ENCODE data around the gene GRIK5. TPM values are rescaled to one million over a fixed set of nuclear protein-coding genes. Genes with fewer than 3 reads are reported as not detected.

GRIK5 gene
- total and polyA plus RNA-seq, 4 donors = 0.09 to 0.42 (median 0.17) TPM; not detected in 1

GRCh38 chr19:42023121-42023942 lies 46.7 kb downstream of the GRIK5 start:
- Histone ChIP-seq H3K4me3 (ENCODE audit: low read depth in 1 of 3, low read length in 3 of 3) (no peak overlapping the region), H3K36me3 (ENCODE audit: control insufficient read depth in 4 of 4, insufficient read depth in 3 of 4, low read depth in 1 of 4, low read length in 3 of 4) (no peaks in the 10 kb centered on the region), H3K27ac (ENCODE audit: low read depth in 1 of 2, low read length in 2 of 2) (no peak overlapping the region), H3K4me1 (ENCODE audit: control insufficient read depth in 4 of 4, insufficient read depth in 4 of 4, low read length in 3 of 4) (peaks cover 0 to 4% (median 0%) of the 10 kb centered on the region in 4 donors), H3K9me3 (ENCODE audit: control insufficient read depth in 4 of 4, low read length in 3 of 4) (no peaks in the 10 kb centered on the region), H3K27me3 (ENCODE audit: control insufficient read depth in 4 of 4, insufficient read depth in 4 of 4, low read length in 3 of 4) (peaks cover 0 to 3% (median 0%) of the 10 kb centered on the region in 4 donors), H3K9ac (ENCODE audit: low read depth in 1 of 2, low read length in 2 of 2) (no peak overlapping the region)
- DNase-seq (ENCODE audit: low spot score) = no peak
- TF ChIP-seq SP1 (IDR thresholded peaks at IDR 0.05) (no peak), GABPA (IDR thresholded peaks at IDR 0.05 in 1 of 2, conservative IDR thresholded peaks at IDR 0.05 in 1 of 2) (no peak), REST (IDR thresholded peaks at IDR 0.05) (no peak), HNF4A (conservative IDR thresholded peaks at IDR 0.05) (no peak)
- TF ChIP-seq, protein P1, sequence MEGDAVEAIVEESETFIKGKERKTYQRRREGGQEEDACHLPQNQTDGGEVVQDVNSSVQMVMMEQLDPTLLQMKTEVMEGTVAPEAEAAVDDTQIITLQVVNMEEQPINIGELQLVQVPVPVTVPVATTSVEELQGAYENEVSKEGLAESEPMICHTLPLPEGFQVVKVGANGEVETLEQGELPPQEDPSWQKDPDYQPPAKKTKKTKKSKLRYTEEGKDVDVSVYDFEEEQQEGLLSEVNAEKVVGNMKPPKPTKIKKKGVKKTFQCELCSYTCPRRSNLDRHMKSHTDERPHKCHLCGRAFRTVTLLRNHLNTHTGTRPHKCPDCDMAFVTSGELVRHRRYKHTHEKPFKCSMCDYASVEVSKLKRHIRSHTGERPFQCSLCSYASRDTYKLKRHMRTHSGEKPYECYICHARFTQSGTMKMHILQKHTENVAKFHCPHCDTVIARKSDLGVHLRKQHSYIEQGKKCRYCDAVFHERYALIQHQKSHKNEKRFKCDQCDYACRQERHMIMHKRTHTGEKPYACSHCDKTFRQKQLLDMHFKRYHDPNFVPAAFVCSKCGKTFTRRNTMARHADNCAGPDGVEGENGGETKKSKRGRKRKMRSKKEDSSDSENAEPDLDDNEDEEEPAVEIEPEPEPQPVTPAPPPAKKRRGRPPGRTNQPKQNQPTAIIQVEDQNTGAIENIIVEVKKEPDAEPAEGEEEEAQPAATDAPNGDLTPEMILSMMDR (IDR thresholded peaks at IDR 0.05; ENCODE audit: low read depth, low read length, missing input control) = no peak
- WGBS = 73% methylated on average over 17 of the region's 17 CpGs

DNA sequence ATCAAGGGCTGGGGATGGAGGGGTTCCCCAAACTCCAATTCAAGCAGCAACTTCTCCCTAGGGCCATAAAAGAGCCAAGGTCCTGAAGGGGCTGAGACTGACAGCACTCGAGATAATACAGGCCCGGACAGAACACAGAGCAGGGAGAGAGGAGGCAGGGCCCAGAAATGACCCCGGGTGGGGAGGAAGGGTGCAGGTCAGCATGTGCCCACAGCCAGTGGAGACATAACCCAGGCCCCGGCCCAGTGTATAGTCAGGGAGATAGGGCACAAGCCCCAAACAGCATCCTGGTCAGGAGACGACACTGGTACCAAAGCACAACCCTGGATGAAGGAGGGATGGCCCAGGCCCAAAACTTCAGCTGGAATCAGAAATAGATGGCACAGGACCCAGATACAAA lies 47.4 kb downstream of the GRIK5 start:
- Histone ChIP-seq H3K4me1 (ENCODE audit: control insufficient read depth in 4 of 4, insufficient read depth in 4 of 4, low read length in 3 of 4) (peaks cover 0 to 4% (median 0%) of the 10 kb centered on the region in 4 donors), H3K9ac (ENCODE audit: low read depth in 1 of 2, low read length in 2 of 2) (no peak overlapping the region), H3K9me3 (ENCODE audit: control insufficient read depth in 4 of 4, low read length in 3 of 4) (no peaks in the 10 kb centered on the region), H3K4me3 (ENCODE audit: low read depth in 1 of 3, low read length in 3 of 3) (no peak overlapping the region), H3K27me3 (ENCODE audit: control insufficient read depth in 4 of 4, insufficient read depth in 4 of 4, low read length in 3 of 4) (peaks cover 0 to 3% (median 0%) of the 10 kb centered on the region in 4 donors), H3K36me3 (ENCODE audit: control insufficient read depth in 4 of 4, insufficient read depth in 3 of 4, low read depth in 1 of 4, low read length in 3 of 4) (no peaks in the 10 kb centered on the region), H3K27ac (ENCODE audit: low read depth in 1 of 2, low read length in 2 of 2) (no peak overlapping the region)
- 74% methylated on average over 5 of the region's 5 CpGs for WGBS
- no peak for TF ChIP-seq RAD21 (IDR thresholded peaks at IDR 0.05)
- no peak for TF ChIP-seq RXRA (IDR thresholded peaks at IDR 0.05)
- TF ChIP-seq EGR1 (IDR thresholded peaks at IDR 0.05; ENCODE audit: low read depth in 2 of 2) = no peak
- TF ChIP-seq, protein P2, sequence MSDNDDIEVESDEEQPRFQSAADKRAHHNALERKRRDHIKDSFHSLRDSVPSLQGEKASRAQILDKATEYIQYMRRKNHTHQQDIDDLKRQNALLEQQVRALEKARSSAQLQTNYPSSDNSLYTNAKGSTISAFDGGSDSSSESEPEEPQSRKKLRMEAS (IDR thresholded peaks at IDR 0.05) = no peak
- TF ChIP-seq TAF1 (conservative IDR thresholded peaks at IDR 0.05) = no peak
- no peak for TF ChIP-seq JUND (IDR thresholded peaks at IDR 0.05)
- no peak for TF ChIP-seq ATF3 (IDR thresholded peaks at IDR 0.05)
- no peak for TF ChIP-seq REST (IDR thresholded peaks at IDR 0.05)
- TF ChIP-seq FOXA2 (IDR thresholded peaks at IDR 0.05) = no peak
- TF ChIP-seq, protein P1 (IDR thresholded peaks at IDR 0.05; ENCODE audit: low read depth, low read length, missing input control) = no peak
- no peak for TF ChIP-seq FOXA1 (IDR thresholded peaks at IDR 0.05)
- no peak for TF ChIP-seq ZBTB33 (IDR thresholded peaks at IDR 0.05)
- no peak for TF ChIP-seq GABPA (IDR thresholded peaks at IDR 0.05 in 1 of 2, conservative IDR thresholded peaks at IDR 0.05 in 1 of 2)
- no peak for TF ChIP-seq SP1 (IDR thresholded peaks at IDR 0.05)
- DNase-seq (ENCODE audit: low spot score) = no peak

All from liver (tissue), 9 donors.